KMS-11 (cell line): ENCODE results near the gene WDR49.

Experiments
- H2AFZ ChIP-seq: fragments of 200-600 bp; sonication (generic); 2 replicates; pipeline ENCODE4 v1.6.1; 2016; ENCODE audit warnings: antibody characterized with exemption, mixed run types, low read depth
- H3K27ac ChIP-seq: fragments of 200-600 bp; sonication (generic); 2 replicates; pipeline ENCODE4 v1.6.1; 2016; ENCODE audit warnings: mild to moderate bottlenecking, mixed run types
- H3K27me3 ChIP-seq: fragments of 200-600 bp; sonication (generic); 2 replicates; pipeline ENCODE4 v1.6.1; 2017; ENCODE audit warnings: mild to moderate bottlenecking, low read depth, mixed run types, moderate library complexity; ENCODE audit not compliant: insufficient read depth
- H3K36me3 ChIP-seq: fragments of 200-600 bp; sonication (generic); 2 replicates; pipeline ENCODE4 v1.6.1; 2017; ENCODE audit warnings: mild to moderate bottlenecking, mixed run types; ENCODE audit not compliant: insufficient read depth
- H3K4me1 ChIP-seq: fragments of 200-600 bp; sonication (generic); 2 replicates; pipeline ENCODE4 v1.6.1; 2016; ENCODE audit warnings: mild to moderate bottlenecking, low read depth, mixed run types; ENCODE audit not compliant: poor library complexity, severe bottlenecking
- H3K4me2 ChIP-seq: fragments of 200-600 bp; sonication (generic); 2 replicates; pipeline ENCODE4 v1.7.0; 2016; ENCODE audit warnings: mild to moderate bottlenecking, mixed run types
- H3K4me3 ChIP-seq: fragments of 200-600 bp; sonication (generic); IDR thresholded peaks from 2 replicates; pipeline ENCODE4 v1.6.1; 2017; ENCODE audit warnings: low read depth, low read length, mixed read lengths; ENCODE audit not compliant: insufficient read depth
- H3K79me2 ChIP-seq: fragments of 200-600 bp; sonication (generic); 2 replicates; pipeline ENCODE4 v1.6.1; 2016; ENCODE audit warnings: low read depth, mixed run types; ENCODE audit not compliant: insufficient read depth
- H3K9ac ChIP-seq: fragments of 200-600 bp; sonication (generic); 2 replicates; pipeline ENCODE4 v1.6.1; 2016; ENCODE audit warnings: mild to moderate bottlenecking, mixed run types
- H4K20me1 ChIP-seq: fragments of 200-600 bp; sonication (generic); 2 replicates; pipeline ENCODE4 v1.6.1; 2016; ENCODE audit warnings: mild to moderate bottlenecking, mixed run types; ENCODE audit not compliant: insufficient read depth
- TF ChIP-seq, protein P1 (sequence below): fragments of 200-600 bp; sonication (generic); conservative IDR thresholded peaks from 2 replicates; pipeline ENCODE4 v1.6.1; 2017; ENCODE audit warnings: low read depth, mild to moderate bottlenecking, antibody characterized with exemption, low read length, moderate library complexity, mixed read lengths

The WDR49 gene

GRCh38 chr3:167653760-167654159 is at the start of gene WDR49:
WDR49 (minus strand) TSS chr3:167653942; CDS start chr3:167653425, 517 bp downstream.
- H3K4me2 ChIP-seq: no peak within 1 kb of the TSS
- H3K4me1 ChIP-seq: no peaks in the 10 kb centered on the region
- H3K9ac ChIP-seq: no peak within 1 kb of the TSS
- H3K27ac ChIP-seq: no peak within 1 kb of the TSS
- TF ChIP-seq, protein P1, sequence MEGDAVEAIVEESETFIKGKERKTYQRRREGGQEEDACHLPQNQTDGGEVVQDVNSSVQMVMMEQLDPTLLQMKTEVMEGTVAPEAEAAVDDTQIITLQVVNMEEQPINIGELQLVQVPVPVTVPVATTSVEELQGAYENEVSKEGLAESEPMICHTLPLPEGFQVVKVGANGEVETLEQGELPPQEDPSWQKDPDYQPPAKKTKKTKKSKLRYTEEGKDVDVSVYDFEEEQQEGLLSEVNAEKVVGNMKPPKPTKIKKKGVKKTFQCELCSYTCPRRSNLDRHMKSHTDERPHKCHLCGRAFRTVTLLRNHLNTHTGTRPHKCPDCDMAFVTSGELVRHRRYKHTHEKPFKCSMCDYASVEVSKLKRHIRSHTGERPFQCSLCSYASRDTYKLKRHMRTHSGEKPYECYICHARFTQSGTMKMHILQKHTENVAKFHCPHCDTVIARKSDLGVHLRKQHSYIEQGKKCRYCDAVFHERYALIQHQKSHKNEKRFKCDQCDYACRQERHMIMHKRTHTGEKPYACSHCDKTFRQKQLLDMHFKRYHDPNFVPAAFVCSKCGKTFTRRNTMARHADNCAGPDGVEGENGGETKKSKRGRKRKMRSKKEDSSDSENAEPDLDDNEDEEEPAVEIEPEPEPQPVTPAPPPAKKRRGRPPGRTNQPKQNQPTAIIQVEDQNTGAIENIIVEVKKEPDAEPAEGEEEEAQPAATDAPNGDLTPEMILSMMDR: no peak
- no peak within 1 kb of the TSS for H3K4me3 ChIP-seq
- H4K20me1 ChIP-seq: no peaks in the 10 kb centered on the region
- no peak within 1 kb of the TSS for H2AFZ ChIP-seq
- H3K27me3 ChIP-seq: no peaks in the 10 kb centered on the region
- no peaks in the 10 kb centered on the region for H3K36me3 ChIP-seq
- no peaks in the 10 kb centered on the region for H3K79me2 ChIP-seq

DNA sequence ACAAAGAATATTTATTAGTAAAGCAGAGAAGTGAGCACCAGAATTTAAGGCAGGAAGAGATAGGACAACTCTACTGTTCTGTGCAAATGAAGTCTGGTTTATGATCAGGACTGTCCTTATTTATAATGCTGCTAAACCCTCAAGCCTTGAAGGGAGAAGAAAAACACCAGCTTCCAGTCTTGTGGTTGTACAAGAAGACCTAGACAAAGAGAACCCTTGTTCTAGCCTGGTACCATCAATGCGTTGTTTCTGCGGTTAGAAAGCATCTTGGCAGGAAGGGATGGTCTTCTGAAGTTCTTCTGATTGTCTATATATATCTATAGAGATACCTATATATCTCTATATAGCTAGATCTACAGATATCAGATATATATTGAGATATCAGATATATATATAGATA is 47.2 kb upstream of the WDR49 start:
- H3K79me2 ChIP-seq: no peaks in the 10 kb centered on the region
- H3K36me3 ChIP-seq: 0 out of 2 replicates have a peak, but pooled peaks cover 3% of the 10 kb centered on the region
- H3K4me1 ChIP-seq: peaks cover 6% of the 10 kb centered on the region
- H2AFZ ChIP-seq: no peak overlapping the region
- H3K27ac ChIP-seq: no peak overlapping the region
- 0 out of 2 replicates have a peak, but pooled peaks cover 4% of the 10 kb centered on the region for H4K20me1 ChIP-seq
- no peaks in the 10 kb centered on the region for H3K27me3 ChIP-seq
- TF ChIP-seq, protein P1: no peak
- H3K9ac ChIP-seq: no peak overlapping the region
- no peak overlapping the region for H3K4me2 ChIP-seq
- H3K4me3 ChIP-seq: no peak overlapping the region

GRCh38 chr3:167700046-167700445 is 46.3 kb upstream of the WDR49 start:
- Histone ChIP-seq H3K27me3 (no peaks in the 10 kb centered on the region), H3K27ac (no peak overlapping the region), H3K4me3 (no peak overlapping the region), H2AFZ (no peak overlapping the region), H3K4me1 (no peaks in the 10 kb centered on the region), H3K36me3 (0 out of 2 replicates have a peak, but pooled peaks cover 3% of the 10 kb centered on the region), H3K79me2 (no peaks in the 10 kb centered on the region), H3K9ac (no peak overlapping the region), H4K20me1 (0 out of 2 replicates have a peak, but pooled peaks cover 2% of the 10 kb centered on the region), H3K4me2 (no peak overlapping the region)
- TF ChIP-seq, protein P1: no peak

GRCh38 chr3:167694121-167694520 is 40.4 kb upstream of the WDR49 start:
- Histone ChIP-seq H3K79me2 (no peaks in the 10 kb centered on the region), H3K27ac (no peak overlapping the region), H3K4me2 (no peak overlapping the region), H4K20me1 (no peaks in the 10 kb centered on the region; the same call in 1 of the 2 replicates), H2AFZ (no peak overlapping the region), H3K4me3 (no peak overlapping the region), H3K27me3 (no peaks in the 10 kb centered on the region), H3K4me1 (peaks cover 32% of the 10 kb centered on the region), H3K9ac (no peak overlapping the region), H3K36me3 (no peaks in the 10 kb centered on the region)
- TF ChIP-seq, protein P1: no peak
